ENCODE results near the gene TTI1.
"Not testable (repeated sequence)": the region's sequence is repeated elsewhere in the genome, so short reads cannot be mapped to it uniquely, and the experiment has no call there.

DNA sequence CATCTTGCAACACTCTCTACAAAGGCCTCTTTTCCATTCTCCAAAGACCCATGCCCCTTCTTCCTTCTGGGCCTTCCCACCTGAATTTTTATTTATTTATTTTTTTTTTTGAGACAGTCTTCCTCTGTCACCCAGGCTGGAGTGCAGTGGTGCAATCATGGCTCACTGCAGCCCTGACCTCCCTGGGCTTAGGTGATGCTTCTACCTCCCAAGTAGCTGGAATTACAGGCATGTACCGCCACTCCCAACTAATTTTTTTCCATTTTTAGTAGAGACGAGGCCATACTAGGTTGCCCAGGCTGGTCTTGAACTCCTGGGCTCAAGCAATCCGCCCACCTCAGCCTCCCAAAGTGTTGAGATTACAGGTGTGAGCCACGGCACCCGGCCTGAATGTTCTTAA, 23.8 kb downstream of the TTI1 start:
- TF ChIP-seq ZFP30 (CRISPR knock-in tag; IDR thresholded peaks at IDR 0.05); GLIS3 (CRISPR knock-in tag; IDR thresholded peaks at IDR 0.05); ZNF8 (CRISPR knock-in tag; IDR thresholded peaks at IDR 0.05); ZFP3 (CRISPR knock-in tag; IDR thresholded peaks at IDR 0.05); CSDC2 (CRISPR knock-in tag; IDR thresholded peaks at IDR 0.05); ISL1 (CRISPR knock-in tag; IDR thresholded peaks at IDR 0.05); CREB5 (CRISPR knock-in tag; IDR thresholded peaks at IDR 0.05; ENCODE audit: low read depth); TOX (CRISPR knock-in tag; IDR thresholded peaks at IDR 0.05; ENCODE audit: borderline replicate concordance); RARB (CRISPR knock-in tag; IDR thresholded peaks at IDR 0.05); ESRRG (CRISPR knock-in tag; IDR thresholded peaks at IDR 0.05); TSHZ2 (CRISPR knock-in tag; IDR thresholded peaks at IDR 0.05): not testable (repeated sequence)
- TF ChIP-seq, protein P1, sequence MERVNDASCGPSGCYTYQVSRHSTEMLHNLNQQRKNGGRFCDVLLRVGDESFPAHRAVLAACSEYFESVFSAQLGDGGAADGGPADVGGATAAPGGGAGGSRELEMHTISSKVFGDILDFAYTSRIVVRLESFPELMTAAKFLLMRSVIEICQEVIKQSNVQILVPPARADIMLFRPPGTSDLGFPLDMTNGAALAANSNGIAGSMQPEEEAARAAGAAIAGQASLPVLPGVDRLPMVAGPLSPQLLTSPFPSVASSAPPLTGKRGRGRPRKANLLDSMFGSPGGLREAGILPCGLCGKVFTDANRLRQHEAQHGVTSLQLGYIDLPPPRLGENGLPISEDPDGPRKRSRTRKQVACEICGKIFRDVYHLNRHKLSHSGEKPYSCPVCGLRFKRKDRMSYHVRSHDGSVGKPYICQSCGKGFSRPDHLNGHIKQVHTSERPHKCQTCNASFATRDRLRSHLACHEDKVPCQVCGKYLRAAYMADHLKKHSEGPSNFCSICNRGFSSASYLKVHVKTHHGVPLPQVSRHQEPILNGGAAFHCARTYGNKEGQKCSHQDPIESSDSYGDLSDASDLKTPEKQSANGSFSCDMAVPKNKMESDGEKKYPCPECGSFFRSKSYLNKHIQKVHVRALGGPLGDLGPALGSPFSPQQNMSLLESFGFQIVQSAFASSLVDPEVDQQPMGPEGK (CRISPR knock-in tag; IDR thresholded peaks at IDR 0.05; ENCODE audit: borderline replicate concordance) = not testable (repeated sequence)
